OCI-LY7 (cell line): ENCODE results near the gene ASB2. TPM values are rescaled to one million over a fixed set of nuclear protein-coding genes. Genes with fewer than 3 reads are reported as not detected.

Source experiments
- BruUV-seq: library from RNA; stranded (reverse); fragments of 400-500 nt; replicated peaks from 2 replicates; lab custom pipeline; 2021; lab: Mats Ljungman, UMichigan
- CTCF ChIA-PET: fragments of 300-600 bp; sonication (Branson Sonifier 250); formaldehyde crosslinking; loops from one replicate; lab custom pipeline; 2022; ENCODE audit warnings: antibody characterized with exemption; ENCODE audit not compliant: unreplicated experiment; lab: Charles Lee
- POLR2A ChIA-PET: fragments of 300-600 bp; sonication (Branson Sonifier 250); formaldehyde crosslinking; loops from one replicate; lab custom pipeline; 2022; ENCODE audit warnings: antibody characterized with exemption; lab: Charles Lee
- DNase-seq: peaks from one replicate; pipeline ENCODE4 v3.0.0-alpha.2; 2015; ENCODE audit warnings: low spot score
- H2AFZ ChIP-seq: fragments of 200-600 bp; sonication (generic), shearing (Covaris generic); 2 replicates; pipeline ENCODE4 v1.6.1; 2014; ENCODE audit warnings: mild to moderate bottlenecking, antibody characterized with exemption, low read length, moderate library complexity
- H3K27ac ChIP-seq: fragments of 200-600 bp; sonication (generic); 2 replicates; pipeline ENCODE4 v1.5.1; 2014; ENCODE audit warnings: mixed run types, low read depth, mild to moderate bottlenecking, moderate library complexity, low read length, inconsistent platforms; ENCODE audit not compliant: poor library complexity, severe bottlenecking
- H3K36me3 ChIP-seq: fragments of 200-600 bp; sonication (generic); 2 replicates; pipeline ENCODE4 v1.6.1; 2014; ENCODE audit warnings: mild to moderate bottlenecking, antibody characterized with exemption, low read length, moderate library complexity, mixed read lengths; ENCODE audit not compliant: insufficient read depth
- H3K4me1 ChIP-seq: fragments of 200-600 bp; sonication (generic); 2 replicates; pipeline ENCODE4 v1.5.1; 2014; ENCODE audit warnings: mild to moderate bottlenecking, low read length; ENCODE audit not compliant: insufficient read depth, poor library complexity, severe bottlenecking
- H3K4me2 ChIP-seq: fragments of 200-600 bp; sonication (generic); 2 replicates; pipeline ENCODE4 v1.6.1; 2014; ENCODE audit warnings: mild to moderate bottlenecking, low read length
- H3K4me3 ChIP-seq: fragments of 200-600 bp; sonication (generic); 2 replicates; pipeline ENCODE4 v1.5.1; 2014; ENCODE audit warnings: mild to moderate bottlenecking, low read depth, low read length; ENCODE audit not compliant: poor library complexity, severe bottlenecking
- H3K79me2 ChIP-seq: fragments of 200-600 bp; sonication (generic); 2 replicates; pipeline ENCODE4 v1.6.1; 2016; ENCODE audit warnings: low read depth, mild to moderate bottlenecking, low read length, moderate library complexity, mixed read lengths; ENCODE audit not compliant: insufficient read depth
- H3K9me2 ChIP-seq: fragments of 200-600 bp; sonication (generic); 2 replicates; pipeline ENCODE4 v1.6.1; 2016; ENCODE audit warnings: mild to moderate bottlenecking, low read length, mixed read lengths; ENCODE audit not compliant: insufficient read depth
- H3K9me3 ChIP-seq: fragments of 200-600 bp; sonication (generic); 2 replicates; pipeline ENCODE4 v1.6.1; 2014; ENCODE audit warnings: mild to moderate bottlenecking, mixed run types, low read length, mixed read lengths
- H4K20me1 ChIP-seq: fragments of 200-600 bp; sonication (generic); 2 replicates; pipeline ENCODE4 v1.6.1; 2014; ENCODE audit warnings: mild to moderate bottlenecking, antibody characterized with exemption, low read length, moderate library complexity, mixed read lengths; ENCODE audit not compliant: insufficient read depth
- EZH2phosphoT487 ChIP-seq: fragments of 200-600 bp; sonication (generic); IDR thresholded peaks from 2 replicates; pipeline ENCODE4 v1.6.1; 2018; ENCODE audit warnings: low read depth, borderline replicate concordance, mild to moderate bottlenecking, mixed run types, antibody characterized with exemption, low read length, moderate library complexity, mixed read lengths
- intact Hi-C: fragments of 100-400 bp; cut with micrococcal nuclease; formaldehyde crosslinking; loops from one replicate; pipeline ENCODE4 v1.10.0; 2022; ENCODE audit not compliant: unreplicated experiment
- total RNA-seq, 2 experiments: library from RNA; depleted of rRNA in 1 of 2; stranded (reverse); fragments of >200 nt in 1 of 2; shearing (Covaris generic) in 1 of 2; gene quantifications; 2 replicates each; pipeline ENCODE4 v1.2.3, GENCODE V29; 2014 to 2022
- TF ChIP-seq, protein P1 (sequence below): fragments of 200-600 bp; sonication (generic); conservative IDR thresholded peaks from 2 replicates; pipeline ENCODE4 v1.5.1; 2014; ENCODE audit warnings: mild to moderate bottlenecking, antibody characterized with exemption, low read length, moderate library complexity, mixed read lengths

Gene ASB2
- total RNA-seq, 2 experiments from 2014 or later = 21.7 to 23.6 TPM

- peaks cover 81% of the 10 kb centered on the region for H3K4me1 ChIP-seq
- H2AFZ ChIP-seq = peak overlapping the region; percentile 7; the same call in 1 of the 2 replicates
- no peak overlapping the region for H3K4me3 ChIP-seq
- BruUV-seq = no TSS peak
- DNase-seq = peak; percentile 78
- no peaks in the 10 kb centered on the region for H3K36me3 ChIP-seq
- peak overlapping the region; percentile 94 for H3K4me2 ChIP-seq
- TF ChIP-seq, protein P1, sequence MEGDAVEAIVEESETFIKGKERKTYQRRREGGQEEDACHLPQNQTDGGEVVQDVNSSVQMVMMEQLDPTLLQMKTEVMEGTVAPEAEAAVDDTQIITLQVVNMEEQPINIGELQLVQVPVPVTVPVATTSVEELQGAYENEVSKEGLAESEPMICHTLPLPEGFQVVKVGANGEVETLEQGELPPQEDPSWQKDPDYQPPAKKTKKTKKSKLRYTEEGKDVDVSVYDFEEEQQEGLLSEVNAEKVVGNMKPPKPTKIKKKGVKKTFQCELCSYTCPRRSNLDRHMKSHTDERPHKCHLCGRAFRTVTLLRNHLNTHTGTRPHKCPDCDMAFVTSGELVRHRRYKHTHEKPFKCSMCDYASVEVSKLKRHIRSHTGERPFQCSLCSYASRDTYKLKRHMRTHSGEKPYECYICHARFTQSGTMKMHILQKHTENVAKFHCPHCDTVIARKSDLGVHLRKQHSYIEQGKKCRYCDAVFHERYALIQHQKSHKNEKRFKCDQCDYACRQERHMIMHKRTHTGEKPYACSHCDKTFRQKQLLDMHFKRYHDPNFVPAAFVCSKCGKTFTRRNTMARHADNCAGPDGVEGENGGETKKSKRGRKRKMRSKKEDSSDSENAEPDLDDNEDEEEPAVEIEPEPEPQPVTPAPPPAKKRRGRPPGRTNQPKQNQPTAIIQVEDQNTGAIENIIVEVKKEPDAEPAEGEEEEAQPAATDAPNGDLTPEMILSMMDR = no peak
- no peak for TF ChIP-seq EZH2phosphoT487
- no peaks in the 10 kb centered on the region for H3K79me2 ChIP-seq
- intact Hi-C loops = loop anchor here (10.0 kb wide), 1 partner anchor 764 kb away; the partner anchor contains the start of genes GON7 and UBR7
- no peaks in the 10 kb centered on the region for H4K20me1 ChIP-seq
- H3K27ac ChIP-seq = peak overlapping the region; percentile 58
- CTCF ChIA-PET = interaction anchor here (2.0 kb wide), 1 partner anchor 29 kb away, joined by 11 read pairs; no protein-coding TSS in a partner anchor
- H3K9me3 ChIP-seq = no peaks in the 10 kb centered on the region
- H3K9me2 ChIP-seq = no peaks in the 10 kb centered on the region
- POLR2A ChIA-PET = interaction anchor here (1.0 to 2.4 kb wide), 3 partner anchors 9 to 17 kb away, joined by 3 to 16 read pairs (median 9); no protein-coding TSS in a partner anchor
Measured at GRCh38 chr14:93969082-93969828, 7.1 kb downstream of the ASB2 start.

GRCh38 chr14:93967637-93968250, 8.6 kb downstream of the ASB2 start:
- Histone ChIP-seq H4K20me1 (no peaks in the 10 kb centered on the region), H3K79me2 (no peaks in the 10 kb centered on the region), H3K4me1 (peaks cover 81% of the 10 kb centered on the region), H3K4me3 (peak overlapping the region; percentile 28), H3K27ac (peak overlapping the region; percentile 58), H2AFZ (no peak overlapping the region; the same call in 1 of the 2 replicates), H3K9me2 (no peaks in the 10 kb centered on the region), H3K9me3 (no peaks in the 10 kb centered on the region), H3K36me3 (no peaks in the 10 kb centered on the region), H3K4me2 (peak overlapping the region; percentile 94)
- intact Hi-C loops = loop anchor here (10.0 kb wide), 1 partner anchor 763 kb away; the partner anchor contains the start of genes GON7 and UBR7
- POLR2A ChIA-PET = interaction anchor here (0.8 to 2.4 kb wide), 7 partner anchors 8 to 66 kb away, joined by 3 to 21 read pairs (median 6); partner anchors contain the start of gene ASB2
- DNase-seq = peak; percentile 85
- CTCF ChIA-PET = interaction anchor here (1.0 to 2.0 kb wide), 6 partner anchors 8 to 28 kb away, joined by 3 to 13 read pairs (median 4); partner anchors contain the start of gene ASB2
- no peak for TF ChIP-seq EZH2phosphoT487
- TF ChIP-seq, protein P1 = no peak
- no TSS peak for BruUV-seq
